KMS-11 (cell line): Measurements from ENCODE around the gene PTGFRN.

ENCODE experiments used
- H2AFZ ChIP-seq: fragments of 200-600 bp; sonication (generic); 2 replicates; pipeline ENCODE4 v1.6.1; 2016; ENCODE audit warnings: antibody characterized with exemption, mixed run types, low read depth
- H3K27ac ChIP-seq: fragments of 200-600 bp; sonication (generic); 2 replicates; pipeline ENCODE4 v1.6.1; 2016; ENCODE audit warnings: mild to moderate bottlenecking, mixed run types
- H3K27me3 ChIP-seq: fragments of 200-600 bp; sonication (generic); 2 replicates; pipeline ENCODE4 v1.6.1; 2017; ENCODE audit warnings: mild to moderate bottlenecking, low read depth, mixed run types, moderate library complexity; ENCODE audit not compliant: insufficient read depth
- H3K36me3 ChIP-seq: fragments of 200-600 bp; sonication (generic); 2 replicates; pipeline ENCODE4 v1.6.1; 2017; ENCODE audit warnings: mild to moderate bottlenecking, mixed run types; ENCODE audit not compliant: insufficient read depth
- H3K4me1 ChIP-seq: fragments of 200-600 bp; sonication (generic); 2 replicates; pipeline ENCODE4 v1.6.1; 2016; ENCODE audit warnings: mild to moderate bottlenecking, low read depth, mixed run types; ENCODE audit not compliant: poor library complexity, severe bottlenecking
- H3K4me2 ChIP-seq: fragments of 200-600 bp; sonication (generic); 2 replicates; pipeline ENCODE4 v1.7.0; 2016; ENCODE audit warnings: mild to moderate bottlenecking, mixed run types
- H3K4me3 ChIP-seq: fragments of 200-600 bp; sonication (generic); IDR thresholded peaks from 2 replicates; pipeline ENCODE4 v1.6.1; 2017; ENCODE audit warnings: low read depth, low read length, mixed read lengths; ENCODE audit not compliant: insufficient read depth
- H3K79me2 ChIP-seq: fragments of 200-600 bp; sonication (generic); 2 replicates; pipeline ENCODE4 v1.6.1; 2016; ENCODE audit warnings: low read depth, mixed run types; ENCODE audit not compliant: insufficient read depth
- H3K9ac ChIP-seq: fragments of 200-600 bp; sonication (generic); 2 replicates; pipeline ENCODE4 v1.6.1; 2016; ENCODE audit warnings: mild to moderate bottlenecking, mixed run types
- H4K20me1 ChIP-seq: fragments of 200-600 bp; sonication (generic); 2 replicates; pipeline ENCODE4 v1.6.1; 2016; ENCODE audit warnings: mild to moderate bottlenecking, mixed run types; ENCODE audit not compliant: insufficient read depth
- TF ChIP-seq, protein P1 (sequence below): fragments of 200-600 bp; sonication (generic); conservative IDR thresholded peaks from 2 replicates; pipeline ENCODE4 v1.6.1; 2017; ENCODE audit warnings: low read depth, mild to moderate bottlenecking, antibody characterized with exemption, low read length, moderate library complexity, mixed read lengths

Gene PTGFRN

DNA sequence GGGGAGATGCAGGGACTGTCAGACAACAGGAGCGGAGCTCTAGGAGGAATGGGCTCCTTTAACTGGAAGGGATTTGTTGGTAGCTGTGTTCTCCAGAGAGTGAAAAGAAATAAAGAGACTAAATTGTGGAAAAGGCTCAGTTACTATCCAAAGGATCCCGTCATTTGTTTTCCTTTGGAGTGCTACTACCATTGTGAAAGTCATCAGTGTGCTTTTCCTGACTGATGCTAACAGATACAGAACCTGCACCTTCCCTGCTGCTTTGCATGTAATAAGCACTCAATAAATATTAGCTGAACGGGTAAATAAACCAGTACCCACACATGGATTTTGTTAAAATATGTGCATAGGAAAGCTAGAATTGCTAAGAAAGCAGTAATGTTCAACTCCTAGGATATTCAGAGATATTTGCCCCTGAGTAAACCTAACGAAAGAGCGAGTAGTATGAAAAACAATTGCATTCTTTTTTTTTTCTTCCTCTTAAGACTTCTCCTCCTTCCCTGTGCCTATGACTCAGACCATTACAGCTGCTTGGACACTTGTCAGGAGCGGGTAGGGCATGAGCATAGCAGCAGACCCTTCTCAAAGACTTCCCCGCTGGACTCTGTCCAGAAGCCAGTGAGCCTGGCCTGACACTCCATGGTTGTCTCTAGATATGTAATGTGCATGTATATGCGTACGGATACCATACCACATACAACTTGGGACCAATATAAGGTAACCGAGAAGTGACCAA lies 41.7 kb downstream of the PTGFRN start:
- no peak overlapping the region for H3K4me2 ChIP-seq
- no peaks in the 10 kb centered on the region for H3K27me3 ChIP-seq
- H3K27ac ChIP-seq: no peak overlapping the region
- H2AFZ ChIP-seq: no peak overlapping the region
- no peaks in the 10 kb centered on the region for H3K79me2 ChIP-seq
- no peak overlapping the region for H3K9ac ChIP-seq
- TF ChIP-seq, protein P1, sequence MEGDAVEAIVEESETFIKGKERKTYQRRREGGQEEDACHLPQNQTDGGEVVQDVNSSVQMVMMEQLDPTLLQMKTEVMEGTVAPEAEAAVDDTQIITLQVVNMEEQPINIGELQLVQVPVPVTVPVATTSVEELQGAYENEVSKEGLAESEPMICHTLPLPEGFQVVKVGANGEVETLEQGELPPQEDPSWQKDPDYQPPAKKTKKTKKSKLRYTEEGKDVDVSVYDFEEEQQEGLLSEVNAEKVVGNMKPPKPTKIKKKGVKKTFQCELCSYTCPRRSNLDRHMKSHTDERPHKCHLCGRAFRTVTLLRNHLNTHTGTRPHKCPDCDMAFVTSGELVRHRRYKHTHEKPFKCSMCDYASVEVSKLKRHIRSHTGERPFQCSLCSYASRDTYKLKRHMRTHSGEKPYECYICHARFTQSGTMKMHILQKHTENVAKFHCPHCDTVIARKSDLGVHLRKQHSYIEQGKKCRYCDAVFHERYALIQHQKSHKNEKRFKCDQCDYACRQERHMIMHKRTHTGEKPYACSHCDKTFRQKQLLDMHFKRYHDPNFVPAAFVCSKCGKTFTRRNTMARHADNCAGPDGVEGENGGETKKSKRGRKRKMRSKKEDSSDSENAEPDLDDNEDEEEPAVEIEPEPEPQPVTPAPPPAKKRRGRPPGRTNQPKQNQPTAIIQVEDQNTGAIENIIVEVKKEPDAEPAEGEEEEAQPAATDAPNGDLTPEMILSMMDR: no peak
- no peaks in the 10 kb centered on the region for H3K36me3 ChIP-seq
- H4K20me1 ChIP-seq: no peaks in the 10 kb centered on the region
- H3K4me1 ChIP-seq: no peaks in the 10 kb centered on the region
- no peak overlapping the region for H3K4me3 ChIP-seq

DNA sequence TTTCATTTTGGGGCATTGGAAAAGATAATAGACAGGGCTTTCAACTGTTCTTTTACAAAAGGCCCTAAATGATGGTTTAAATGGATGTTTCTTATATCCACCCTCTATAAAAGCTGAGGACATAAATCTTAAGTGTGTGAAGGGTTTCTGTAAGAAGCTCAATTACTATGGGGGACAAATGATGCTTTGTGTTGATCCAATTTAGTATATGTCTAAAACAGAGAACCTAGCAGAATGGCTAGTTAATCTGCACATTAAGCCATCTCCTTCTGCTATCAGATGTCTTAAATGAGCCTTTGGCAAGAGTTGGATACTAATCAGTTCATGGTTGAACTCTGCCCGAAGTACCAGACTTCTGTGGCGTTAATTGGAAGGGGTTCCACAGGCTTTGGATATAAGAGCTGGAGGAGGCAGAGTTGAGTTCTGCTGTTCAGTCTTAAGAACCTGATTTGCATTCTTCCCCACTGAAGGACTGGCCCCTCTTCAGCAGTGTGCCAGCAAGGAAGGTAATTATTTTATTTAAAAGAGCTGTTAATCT lies 43.1 kb downstream of the PTGFRN start:
- Histone ChIP-seq H3K4me2 (no peak overlapping the region), H2AFZ (no peak overlapping the region), H3K4me3 (no peak overlapping the region), H3K27me3 (no peaks in the 10 kb centered on the region), H3K9ac (no peak overlapping the region), H3K4me1 (no peaks in the 10 kb centered on the region), H3K79me2 (no peaks in the 10 kb centered on the region), H3K27ac (no peak overlapping the region), H4K20me1 (no peaks in the 10 kb centered on the region), H3K36me3 (no peaks in the 10 kb centered on the region)
- TF ChIP-seq, protein P1: no peak

DNA sequence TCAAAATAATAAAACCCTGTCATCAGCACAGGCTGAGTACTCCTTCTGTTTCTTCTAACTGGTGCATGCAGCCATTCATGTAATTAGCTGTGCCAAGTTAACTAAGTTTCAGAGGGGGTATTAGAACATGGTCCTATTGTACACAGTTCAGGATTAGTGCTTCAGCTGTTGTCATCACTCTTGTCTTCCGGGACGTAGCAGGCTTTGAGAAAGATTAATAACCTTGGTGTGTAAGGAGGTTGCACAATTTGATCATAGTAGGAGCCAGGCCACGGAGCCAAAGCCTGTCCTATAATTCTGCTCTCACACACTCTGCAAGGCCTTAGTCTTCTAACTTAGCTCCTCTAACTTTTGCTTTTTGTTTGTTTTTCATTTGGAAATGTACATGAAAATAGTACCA lies 44.7 kb downstream of the PTGFRN start:
- Histone ChIP-seq H3K9ac (no peak overlapping the region), H3K36me3 (no peaks in the 10 kb centered on the region)

DNA sequence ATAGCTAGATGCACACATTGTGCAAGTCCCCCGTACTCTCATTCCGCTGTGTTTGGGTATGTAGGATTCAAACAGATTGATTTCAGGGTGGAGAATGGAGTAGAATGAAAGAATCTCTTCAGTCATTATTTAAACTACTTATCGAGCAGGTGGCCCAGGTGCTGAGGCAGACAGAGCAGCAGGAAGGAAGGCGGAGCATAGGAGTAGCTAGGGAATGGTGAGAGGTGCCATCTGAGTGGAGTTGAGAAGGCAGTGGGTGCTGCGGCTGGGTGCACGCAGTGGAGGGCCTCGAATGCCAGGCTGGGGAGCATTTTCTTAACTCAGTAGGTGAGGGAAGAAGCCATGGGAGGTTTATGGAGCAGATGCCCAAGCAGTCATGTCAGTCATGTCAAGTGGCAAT lies 46.7 kb downstream of the PTGFRN start:
- no peak overlapping the region for H3K4me3 ChIP-seq

More for the DNA sequence above, 44.7 kb downstream of the PTGFRN start:
- H3K4me2 ChIP-seq: no peak overlapping the region
- H3K4me3 ChIP-seq: no peak overlapping the region
- no peaks in the 10 kb centered on the region for H3K27me3 ChIP-seq
- H3K27ac ChIP-seq: no peak overlapping the region
- no peaks in the 10 kb centered on the region for H3K79me2 ChIP-seq
- no peak overlapping the region for H2AFZ ChIP-seq
- H4K20me1 ChIP-seq: no peaks in the 10 kb centered on the region
- TF ChIP-seq, protein P1: no peak
- no peaks in the 10 kb centered on the region for H3K4me1 ChIP-seq

More for the DNA sequence above, 46.7 kb downstream of the PTGFRN start:
- H2AFZ ChIP-seq: no peak overlapping the region
- H3K36me3 ChIP-seq: no peaks in the 10 kb centered on the region
- H3K4me1 ChIP-seq: no peaks in the 10 kb centered on the region
- no peak overlapping the region for H3K4me2 ChIP-seq
- H3K9ac ChIP-seq: no peak overlapping the region
- no peaks in the 10 kb centered on the region for H4K20me1 ChIP-seq
- no peak overlapping the region for H3K27ac ChIP-seq
- TF ChIP-seq, protein P1: no peak
- H3K27me3 ChIP-seq: no peaks in the 10 kb centered on the region
- no peaks in the 10 kb centered on the region for H3K79me2 ChIP-seq
